HG02885 (cell line): Measurements from ENCODE around the gene CACNA1E.
"Not testable (repeated sequence)": the region's sequence is repeated elsewhere in the genome, so short reads cannot be mapped to it uniquely, and the experiment has no call there.

ENCODE experiments used
- ATAC-seq: cut with Tn5 transposase; IDR thresholded peaks from one replicate; pipeline ENCODE4 v1.9.1; 2021; ENCODE audit warnings: mild to moderate bottlenecking; ENCODE audit not compliant: unreplicated experiment, poor library complexity

Gene CACNA1E

GRCh38 chr1:181846681-181847080 lies 363.4 kb downstream of the CACNA1E start:
- ATAC-seq, result no peak

DNA sequence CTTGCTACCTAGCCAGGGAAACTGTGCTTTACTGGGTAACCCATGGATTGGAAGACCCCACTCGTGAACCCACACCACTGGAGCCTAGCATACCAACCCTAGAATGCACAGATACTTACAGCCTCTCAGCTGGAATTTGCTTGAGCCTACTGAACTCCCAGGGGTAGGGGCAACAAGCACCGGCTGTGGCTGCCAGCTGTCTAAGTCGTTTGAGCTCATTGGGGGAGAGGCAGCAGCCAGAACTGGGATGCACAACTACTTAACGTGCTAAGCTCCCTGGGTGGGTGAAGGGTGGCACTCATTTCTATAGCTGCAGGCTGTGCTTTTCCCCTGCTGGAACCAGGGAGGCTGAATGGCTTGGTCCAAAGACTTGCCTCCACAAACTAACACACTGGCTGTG lies 365.8 kb downstream of the CACNA1E start:
- ATAC-seq, result no peak

- ATAC-seq, result not testable (repeated sequence)
Observed at GRCh38 chr1:181854212-181854611, 370.9 kb downstream of the CACNA1E start.

- no peak for ATAC-seq
Observed at GRCh38 chr1:181855380-181855779, 372.1 kb downstream of the CACNA1E start.
